GM12873 (cell line): Measurements from ENCODE around the gene CA11.
A peak's percentile ranks its signal among the peaks of the same experiment; 100 is the strongest.

Source experiments
- TF ChIP-seq, protein P1 (sequence below): IDR thresholded peaks from 2 replicates; pipeline ENCODE4 v1.5.1; 2012; ENCODE audit warnings: low read depth, mild to moderate bottlenecking, moderate library complexity, low read length, control low read depth; ENCODE audit not compliant: insufficient read depth; ENCODE audit errors: missing control alignments

The CA11 gene

GRCh38 chr19:48588670-48589401, 57.2 kb downstream of the CA11 start:
- TF ChIP-seq, protein P1, sequence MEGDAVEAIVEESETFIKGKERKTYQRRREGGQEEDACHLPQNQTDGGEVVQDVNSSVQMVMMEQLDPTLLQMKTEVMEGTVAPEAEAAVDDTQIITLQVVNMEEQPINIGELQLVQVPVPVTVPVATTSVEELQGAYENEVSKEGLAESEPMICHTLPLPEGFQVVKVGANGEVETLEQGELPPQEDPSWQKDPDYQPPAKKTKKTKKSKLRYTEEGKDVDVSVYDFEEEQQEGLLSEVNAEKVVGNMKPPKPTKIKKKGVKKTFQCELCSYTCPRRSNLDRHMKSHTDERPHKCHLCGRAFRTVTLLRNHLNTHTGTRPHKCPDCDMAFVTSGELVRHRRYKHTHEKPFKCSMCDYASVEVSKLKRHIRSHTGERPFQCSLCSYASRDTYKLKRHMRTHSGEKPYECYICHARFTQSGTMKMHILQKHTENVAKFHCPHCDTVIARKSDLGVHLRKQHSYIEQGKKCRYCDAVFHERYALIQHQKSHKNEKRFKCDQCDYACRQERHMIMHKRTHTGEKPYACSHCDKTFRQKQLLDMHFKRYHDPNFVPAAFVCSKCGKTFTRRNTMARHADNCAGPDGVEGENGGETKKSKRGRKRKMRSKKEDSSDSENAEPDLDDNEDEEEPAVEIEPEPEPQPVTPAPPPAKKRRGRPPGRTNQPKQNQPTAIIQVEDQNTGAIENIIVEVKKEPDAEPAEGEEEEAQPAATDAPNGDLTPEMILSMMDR, result peak; percentile 94
